Measurements from ENCODE around the gene GOLT1A.

- TF ChIP-seq CTCF (IDR thresholded peaks at IDR 0.05; ENCODE audit: borderline replicate concordance, extremely low read depth, low read length, poor library complexity, severe bottlenecking) = no peak
- TF ChIP-seq EZH2 (IDR thresholded peaks at IDR 0.05; ENCODE audit: borderline replicate concordance, low read depth, low read length, severe bottlenecking) = no peak
Measured at GRCh38 chr1:204261266-204261665, 47.5 kb upstream of the GOLT1A start.
